NCI-H2227 (cell line): ENCODE measurements around the gene VPS26C.
"Not testable (repeated sequence)": the region's sequence is repeated elsewhere in the genome, so short reads cannot be mapped to it uniquely, and the experiment has no call there.

Experiments used
- DNase-seq: peaks from one replicate; lab custom pipeline; 2025; ENCODE audit not compliant: unreplicated experiment; lab: John Stamatoyannopoulos, UW

Gene VPS26C

DNA sequence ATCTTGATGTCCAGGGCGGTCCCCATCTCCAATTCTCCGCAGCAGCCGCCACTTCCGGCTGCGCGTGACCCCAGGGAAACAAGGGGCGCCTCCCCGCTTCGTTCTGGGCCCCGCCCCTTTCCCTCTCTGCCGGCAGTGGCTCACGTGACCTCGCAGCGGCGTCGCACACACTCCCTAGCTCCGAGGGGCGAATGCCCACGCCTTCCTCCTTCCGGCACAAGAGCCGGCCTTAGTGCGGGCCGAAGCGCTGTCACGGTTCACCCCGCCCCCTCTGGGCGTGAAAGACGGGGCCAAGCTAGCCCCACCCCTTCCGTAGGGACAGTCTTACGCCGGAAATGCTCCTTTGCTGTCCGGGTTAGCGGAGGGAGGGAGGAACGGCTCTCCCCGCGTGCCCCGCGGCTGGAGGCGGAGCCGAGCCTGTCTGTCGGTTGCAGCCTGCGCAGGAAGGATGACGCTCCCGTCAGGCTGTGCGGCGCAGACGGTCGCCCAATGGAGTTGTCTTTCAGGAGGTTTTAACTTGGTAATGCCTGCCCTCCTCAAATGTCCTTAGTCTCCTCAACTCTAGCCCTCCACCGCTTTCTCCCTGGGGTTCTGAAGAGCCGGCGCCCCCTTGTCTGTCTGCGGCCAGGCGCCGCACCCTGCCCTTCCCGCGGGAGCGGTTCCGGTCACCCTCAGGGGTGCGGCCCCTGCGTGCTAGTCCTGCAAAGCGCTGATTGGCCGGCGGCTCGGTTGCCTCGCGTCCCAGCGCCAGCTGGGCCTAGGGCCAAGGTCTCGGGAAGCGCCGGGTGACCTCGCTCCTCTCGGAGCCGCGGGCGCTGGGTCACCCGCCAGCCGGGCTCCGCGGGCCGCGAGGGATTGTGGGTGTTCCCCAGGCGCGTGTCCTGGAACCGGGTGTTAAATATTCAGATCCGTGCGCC is at the start of gene VPS26C:
TSS of gene VPS26C (minus strand) at position 66 of the 917 bp plus-strand sequence. CDS start at position 26, 40 bp downstream.
- DNase-seq, result peak; percentile 99

DNA sequence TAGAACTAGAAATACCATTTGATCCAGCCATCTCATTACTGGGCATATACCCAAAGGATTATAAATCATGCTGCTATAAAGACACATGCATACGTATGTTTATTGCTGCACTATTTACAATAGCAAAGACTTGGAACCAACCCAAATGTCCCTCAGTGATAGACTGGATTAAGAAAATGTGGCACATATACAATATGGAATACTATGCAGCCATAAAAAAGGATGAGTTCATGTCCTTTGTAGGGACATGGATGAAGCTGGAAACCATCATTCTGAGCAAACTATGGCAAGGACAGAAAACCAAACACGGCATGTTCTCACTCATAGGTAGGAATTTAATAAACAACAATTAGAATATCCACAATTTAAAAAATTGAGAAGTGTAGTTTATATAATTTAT is 48.9 kb upstream of the VPS26C start:
- DNase-seq, result not testable (repeated sequence)

DNA sequence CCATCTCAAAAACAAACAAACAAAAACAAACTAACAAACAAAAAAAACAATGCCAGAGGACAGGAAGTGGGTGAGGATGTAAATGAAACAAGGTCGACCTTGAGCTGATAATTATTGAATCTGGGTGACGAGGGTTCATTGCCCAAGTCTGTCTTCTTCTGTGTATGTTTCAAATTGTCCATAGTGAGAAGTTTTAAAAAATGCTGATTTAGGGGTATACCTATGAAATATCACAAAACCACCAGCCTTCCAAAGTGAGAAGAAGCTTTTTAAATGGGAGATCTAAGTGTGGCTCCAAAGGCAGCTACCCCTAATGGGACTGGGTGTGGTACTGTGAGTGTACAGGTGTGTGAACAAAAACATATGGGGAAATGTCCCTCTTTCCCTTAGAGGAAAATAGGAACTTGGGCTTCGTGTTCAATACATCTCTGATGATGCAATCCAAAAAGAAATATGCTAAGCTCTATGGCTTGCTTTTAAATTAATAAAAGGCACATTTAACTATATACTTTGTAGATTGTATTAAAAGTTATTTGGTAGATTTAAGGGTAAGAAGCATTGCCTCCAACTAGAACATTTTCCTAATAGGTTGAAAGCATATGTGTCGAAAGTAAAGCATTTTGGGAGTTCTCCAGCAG is 33.1 kb upstream of the VPS26C start:
- DNase-seq, result no peak

DNA sequence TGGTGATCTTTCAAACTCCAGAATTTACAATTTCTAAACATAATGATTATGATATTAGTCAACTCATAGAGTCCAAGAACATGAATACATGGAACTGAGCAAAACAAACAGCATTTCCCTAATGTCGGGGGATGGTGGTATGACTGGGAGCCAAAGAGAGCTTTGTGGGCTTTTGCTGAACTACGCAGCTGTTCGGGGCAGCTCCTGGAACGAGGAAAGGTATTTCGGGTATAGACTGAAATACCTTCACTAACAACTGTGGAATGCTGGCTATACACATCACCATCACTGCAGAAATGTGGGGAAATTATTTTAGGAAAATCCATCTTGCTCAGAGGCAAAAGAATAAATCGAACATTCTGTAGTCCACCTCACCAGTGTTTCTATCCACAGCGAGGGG is 30.2 kb upstream of the VPS26C start:
- no peak for DNase-seq

DNA sequence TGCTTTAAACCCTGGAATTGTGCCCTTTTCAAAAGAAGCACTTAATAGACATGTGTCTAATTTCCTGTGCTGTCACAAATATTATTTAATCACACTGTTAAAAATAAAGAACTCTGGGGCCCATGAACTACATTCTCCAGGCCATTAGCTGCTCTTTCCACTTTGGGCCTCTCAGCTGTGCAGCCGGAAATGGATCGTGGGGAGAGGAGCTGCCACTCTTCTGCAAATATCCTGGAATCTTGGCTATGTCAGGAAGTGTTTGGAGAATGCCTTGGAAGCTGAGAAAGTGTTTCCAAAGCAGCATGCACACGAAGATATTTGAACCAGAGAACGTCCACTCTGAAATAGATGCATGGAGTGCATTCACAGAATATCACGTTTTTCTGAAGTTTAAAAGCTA is 27.5 kb upstream of the VPS26C start:
- DNase-seq, result no peak

DNA sequence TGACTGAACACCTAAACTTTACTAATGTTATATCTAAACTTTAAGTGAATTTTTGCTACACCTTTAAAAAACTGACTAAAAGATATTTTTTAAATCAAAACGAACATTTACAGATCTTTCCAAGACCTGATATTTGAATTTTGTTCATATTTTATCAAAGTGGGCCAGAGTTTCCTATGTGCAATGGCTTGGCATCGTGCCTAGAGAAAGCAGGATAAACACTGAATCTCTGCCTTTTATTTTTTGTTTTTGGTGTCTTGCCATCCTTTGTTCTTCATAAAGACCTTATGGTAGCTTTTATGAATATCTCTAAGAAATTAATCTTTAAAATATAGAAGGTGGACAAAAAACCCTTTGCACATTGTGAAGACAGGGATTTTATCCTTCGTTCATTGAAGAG is 25.8 kb upstream of the VPS26C start:
- DNase-seq, result no peak

DNA sequence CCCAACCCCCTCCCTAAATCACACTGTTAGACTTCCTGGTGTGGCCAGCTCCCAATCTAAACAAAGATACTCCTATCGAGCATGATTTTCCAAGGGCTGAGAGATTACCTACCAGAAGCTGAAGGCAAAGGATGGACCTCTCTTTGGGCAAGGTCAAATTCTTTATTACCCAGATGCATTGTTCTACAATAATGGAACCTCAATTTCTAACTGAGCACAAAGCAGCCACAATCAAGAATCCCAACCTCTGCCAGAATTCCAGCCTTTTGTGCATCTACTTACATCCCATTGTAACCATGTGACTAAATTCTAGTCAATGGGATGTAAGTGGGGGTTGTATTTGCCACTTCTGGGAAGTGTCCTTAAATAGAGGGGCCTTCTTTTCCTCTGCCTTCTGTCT is 24.9 kb upstream of the VPS26C start:
- DNase-seq, result no peak

DNA sequence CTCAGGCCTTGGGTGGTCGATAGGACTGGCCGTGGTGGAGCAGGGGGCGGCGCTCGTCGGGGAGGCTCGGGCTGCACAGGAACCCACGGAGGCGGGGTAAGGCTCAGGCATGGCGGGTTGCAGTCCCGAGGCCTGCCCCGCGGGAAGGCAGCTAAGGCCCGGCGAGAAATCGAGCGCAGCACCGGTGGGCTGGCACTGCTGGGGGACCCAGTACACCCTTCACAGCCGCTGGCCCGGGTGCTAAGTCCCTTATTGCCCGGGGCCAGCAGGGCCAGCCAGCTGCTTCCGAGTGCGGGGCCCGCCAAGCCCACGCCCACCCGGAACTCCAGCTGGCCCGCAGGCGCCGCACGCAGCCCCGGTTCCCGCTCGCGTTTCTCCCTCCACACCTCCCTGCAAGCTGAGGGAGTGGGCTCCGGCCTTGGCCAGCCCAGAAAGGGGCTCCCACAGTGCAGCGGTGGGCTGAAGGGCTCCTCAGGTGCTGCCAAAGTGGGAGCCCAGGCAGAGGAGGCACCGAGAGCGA is 16.1 kb upstream of the VPS26C start:
- DNase-seq, result not testable (repeated sequence)

DNA sequence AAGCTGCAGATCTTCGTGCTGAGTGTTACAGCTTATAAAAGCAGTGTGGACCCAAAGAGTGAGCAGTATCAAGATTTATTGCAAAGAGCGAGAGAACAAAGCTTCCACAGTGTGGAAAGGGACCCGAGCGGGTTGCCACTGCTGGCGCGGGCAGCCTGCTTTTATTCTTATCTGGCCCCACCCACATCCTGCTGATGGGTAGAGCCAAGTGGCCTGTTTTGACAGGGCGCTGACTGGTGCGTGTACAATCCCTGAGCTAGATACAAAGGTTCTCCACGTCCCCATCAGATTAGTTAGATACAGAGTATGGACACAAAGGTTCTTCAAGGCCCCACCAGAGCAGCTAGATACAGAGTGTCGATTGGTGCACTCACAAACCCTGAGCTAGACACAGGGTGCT is 15.5 kb upstream of the VPS26C start:
- DNase-seq, result not testable (repeated sequence)

DNA sequence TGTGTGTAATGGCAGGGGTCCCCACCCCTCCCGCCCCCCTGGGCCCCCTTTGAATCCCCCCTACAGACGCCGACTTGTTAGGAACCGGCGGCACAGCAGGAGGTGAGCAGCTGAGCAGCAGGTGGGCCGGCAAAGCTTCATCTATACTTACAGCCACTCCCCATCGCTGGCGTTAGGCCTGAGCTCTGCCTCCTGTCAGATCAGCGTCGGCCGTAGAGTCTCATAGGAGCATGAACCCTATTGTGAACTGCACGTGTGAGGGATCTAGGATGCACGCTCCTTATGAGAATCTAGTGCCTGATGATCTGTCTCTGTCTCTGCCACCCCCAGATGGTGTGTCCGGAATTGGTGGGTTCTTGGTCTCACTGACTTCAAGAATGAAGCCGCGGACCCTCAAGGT is 14.9 kb upstream of the VPS26C start:
- peak; percentile 12 for DNase-seq

DNA sequence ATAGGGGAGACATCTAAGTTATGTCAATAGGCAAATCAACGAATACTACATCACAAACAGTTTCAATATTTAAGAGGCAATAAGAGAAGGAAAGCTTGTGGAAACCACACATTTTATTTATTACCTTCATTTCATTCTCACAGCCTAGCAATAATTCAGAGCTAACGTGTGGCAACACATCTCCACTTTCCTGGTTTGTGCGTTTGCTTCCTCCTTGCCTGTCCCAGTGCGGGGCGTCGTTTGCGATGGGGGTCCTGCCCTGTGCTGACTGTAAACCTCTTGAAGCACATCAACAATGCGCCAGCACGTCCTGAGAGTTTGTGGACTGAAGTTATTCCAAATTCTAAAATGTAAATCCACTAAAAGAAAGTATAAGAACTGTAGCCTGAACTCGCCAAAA is 14.4 kb upstream of the VPS26C start:
- DNase-seq, result no peak

DNA sequence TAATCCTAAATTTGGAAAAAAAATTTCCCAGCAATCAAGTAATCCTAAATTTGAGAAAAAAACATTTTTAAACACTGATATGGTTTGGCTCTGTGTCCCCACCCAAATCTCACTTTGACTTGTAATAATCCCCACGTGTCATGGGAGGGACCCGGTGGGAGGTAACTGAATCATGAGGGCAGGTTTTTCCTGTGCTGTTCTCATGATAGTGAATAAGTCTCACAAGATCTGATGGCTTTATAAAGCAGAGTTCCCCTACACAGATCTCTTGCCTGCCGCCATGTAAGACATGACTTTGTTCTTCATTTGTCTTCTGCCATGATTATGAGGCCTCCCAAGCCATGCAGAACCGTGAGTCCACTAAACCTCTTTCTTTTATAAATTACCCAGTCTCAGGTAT is 12.1 kb upstream of the VPS26C start:
- not testable (repeated sequence) for DNase-seq

DNA sequence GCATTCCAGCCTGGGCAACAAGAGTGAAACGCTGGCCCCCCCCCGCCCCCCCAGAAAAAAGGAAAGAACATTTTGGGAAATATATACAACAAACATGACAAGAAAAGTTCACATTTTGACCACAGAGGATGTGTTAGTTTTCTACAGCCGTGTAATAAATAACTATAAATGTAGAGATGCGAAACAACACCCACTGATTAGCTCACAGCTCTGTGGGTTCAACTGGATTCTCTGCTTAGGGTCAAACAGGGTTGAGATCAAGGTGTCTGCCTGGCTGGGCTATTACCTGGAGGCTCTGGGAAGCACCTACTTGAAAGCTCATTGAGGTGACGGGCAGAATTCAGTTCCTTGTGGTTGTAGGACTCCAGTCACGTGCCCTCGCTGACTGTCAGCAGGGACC is 11.1 kb upstream of the VPS26C start:
- no peak for DNase-seq

DNA sequence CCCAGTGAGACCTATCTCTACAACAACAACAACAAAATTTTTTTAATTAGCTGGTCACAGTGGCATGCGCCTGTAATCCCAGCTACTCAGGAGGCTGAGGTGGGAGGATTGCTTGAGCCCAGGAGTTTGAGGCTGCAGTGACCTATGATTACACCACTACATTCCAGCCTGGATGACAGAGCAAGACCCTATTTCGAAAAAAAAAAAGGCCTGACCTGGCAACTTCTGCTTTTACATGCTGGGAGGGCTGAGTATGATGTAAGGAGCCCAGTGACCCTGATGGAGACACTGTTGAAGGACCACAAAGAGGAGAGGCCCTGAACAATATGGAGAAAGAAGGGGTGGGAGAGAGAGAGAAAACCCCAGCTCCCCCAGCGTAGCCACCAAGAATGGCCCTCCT is 9.2 kb upstream of the VPS26C start:
- no peak for DNase-seq

DNA sequence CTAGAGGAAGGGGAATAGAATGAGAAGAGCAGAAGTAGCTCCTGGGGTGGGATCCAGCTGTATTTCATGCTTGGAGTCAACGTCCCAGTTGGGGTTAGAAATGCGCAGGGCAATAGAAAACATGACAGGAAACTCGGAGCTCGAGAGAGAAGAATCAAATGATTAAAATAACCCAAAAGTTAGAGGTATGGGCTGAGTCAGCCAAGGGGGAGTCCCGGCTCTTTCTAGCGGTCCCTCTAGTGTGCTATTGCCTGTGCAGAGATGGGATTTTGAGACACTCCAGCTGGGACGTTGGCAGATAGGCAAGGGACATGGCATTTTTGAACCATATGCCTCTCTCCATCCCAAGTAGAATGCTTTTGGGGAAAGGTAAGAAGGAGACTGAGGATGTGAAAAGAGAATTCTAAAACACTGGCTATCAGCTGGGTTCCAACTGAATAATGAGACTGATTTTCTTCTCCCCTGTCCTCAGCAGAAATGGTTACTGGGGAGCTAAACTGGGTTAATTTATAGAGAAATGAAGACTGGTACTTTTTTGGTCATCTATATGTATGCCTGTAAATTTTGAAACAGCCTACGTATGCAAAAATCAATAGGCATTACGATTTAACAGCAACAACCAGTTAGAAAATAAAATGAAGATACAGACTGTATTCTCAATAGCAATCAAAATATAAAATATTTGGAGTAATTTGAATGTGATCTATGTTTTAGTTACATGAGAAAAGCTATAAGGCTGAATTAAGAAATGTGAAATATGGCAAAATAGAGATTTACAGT is 7.0 kb upstream of the VPS26C start:
- DNase-seq, result no peak

DNA sequence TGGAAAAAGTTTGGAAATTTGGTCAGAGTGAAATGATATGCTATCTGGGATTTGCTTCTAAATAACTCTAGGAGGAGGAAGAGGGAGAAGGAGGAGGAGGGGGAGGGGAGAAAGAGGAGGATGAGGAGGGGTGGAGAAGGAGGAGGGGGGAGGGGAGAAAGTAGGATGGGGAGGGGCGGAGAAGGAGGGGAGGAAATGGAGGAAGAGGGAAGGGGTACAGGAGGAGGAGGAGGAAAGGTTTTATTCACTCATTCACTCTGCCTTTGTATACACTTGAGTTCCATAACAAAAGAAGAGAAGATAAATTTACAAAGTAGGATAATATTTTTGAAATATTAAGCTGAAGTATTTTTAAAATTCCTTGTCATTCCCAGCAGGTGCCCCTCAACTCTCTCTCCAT is 6.3 kb upstream of the VPS26C start:
- no peak for DNase-seq

DNA sequence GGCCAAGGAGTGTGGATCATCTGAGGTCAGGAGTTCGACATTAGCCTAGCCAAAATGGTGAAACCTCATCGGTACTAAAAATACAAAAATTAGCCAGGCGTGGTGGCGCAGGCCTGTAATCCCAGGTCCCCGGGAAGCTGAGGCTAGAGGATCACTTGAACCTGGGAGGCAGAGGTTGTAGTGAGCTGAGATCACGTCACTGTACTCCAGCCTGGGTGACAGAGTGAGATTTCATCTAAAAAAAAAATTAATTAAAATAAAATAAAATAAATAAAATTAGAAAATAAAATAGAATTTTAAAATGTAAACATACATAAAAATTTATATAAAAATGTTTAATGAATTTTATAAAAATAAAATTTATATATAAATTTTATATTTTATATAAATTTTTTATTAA is 5.8 kb upstream of the VPS26C start:
- no peak for DNase-seq

DNA sequence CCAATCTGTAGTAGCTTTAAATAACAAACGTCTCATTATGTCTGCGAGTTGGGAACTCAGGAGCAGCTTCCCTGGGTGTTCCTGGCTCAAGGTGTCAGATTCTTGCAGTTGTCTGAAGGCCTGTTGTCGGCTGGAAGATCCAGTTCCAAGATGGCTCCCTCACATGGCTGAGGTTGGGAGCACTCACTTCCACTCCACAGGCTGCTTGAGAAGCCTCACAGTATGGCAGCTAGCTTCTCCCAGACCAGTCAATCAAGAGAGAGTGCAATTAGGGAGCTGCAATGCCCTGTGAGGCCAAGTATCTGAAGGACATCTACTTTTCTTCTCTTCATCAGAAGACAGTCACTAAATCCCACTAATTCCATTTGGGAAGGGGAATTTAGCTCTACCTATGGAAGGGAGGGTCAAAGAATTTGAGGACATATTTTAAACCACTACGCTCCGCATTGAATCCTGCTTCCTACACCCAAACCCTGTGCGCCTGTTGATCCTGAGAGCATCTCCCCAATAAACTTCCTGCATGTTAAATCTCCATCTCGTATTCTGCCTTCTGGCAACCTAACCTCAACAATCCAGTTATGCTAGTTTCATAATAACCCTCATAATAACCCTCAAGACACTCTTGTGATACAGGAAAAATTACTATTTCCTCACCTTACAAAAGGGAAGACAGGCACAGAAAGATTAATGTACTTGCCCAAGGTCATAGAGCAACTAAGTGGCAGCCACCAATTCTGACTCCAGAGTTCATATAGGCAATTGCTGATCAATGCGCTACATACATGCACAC is 3.6 kb upstream of the VPS26C start:
- DNase-seq, result no peak

DNA sequence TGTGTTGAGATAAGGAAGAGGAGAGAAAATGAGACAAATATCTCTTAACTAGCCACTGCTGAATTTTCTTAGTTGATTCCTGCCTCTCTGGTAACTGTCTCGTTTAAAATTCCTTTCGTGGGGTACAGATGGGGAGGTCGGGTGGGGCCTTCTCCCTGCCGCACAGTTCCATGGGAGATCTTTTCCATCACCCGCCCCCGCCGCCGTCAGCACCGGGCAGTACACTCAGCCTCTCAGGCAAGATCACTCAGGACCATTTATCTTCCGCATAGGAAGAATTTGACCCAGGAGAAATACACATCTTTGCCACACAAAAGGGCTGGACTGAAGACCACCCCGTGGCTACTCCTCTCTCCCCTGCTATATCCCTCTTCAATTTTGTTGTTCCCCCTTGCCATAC is 2.3 kb upstream of the VPS26C start:
- DNase-seq, result no peak

DNA sequence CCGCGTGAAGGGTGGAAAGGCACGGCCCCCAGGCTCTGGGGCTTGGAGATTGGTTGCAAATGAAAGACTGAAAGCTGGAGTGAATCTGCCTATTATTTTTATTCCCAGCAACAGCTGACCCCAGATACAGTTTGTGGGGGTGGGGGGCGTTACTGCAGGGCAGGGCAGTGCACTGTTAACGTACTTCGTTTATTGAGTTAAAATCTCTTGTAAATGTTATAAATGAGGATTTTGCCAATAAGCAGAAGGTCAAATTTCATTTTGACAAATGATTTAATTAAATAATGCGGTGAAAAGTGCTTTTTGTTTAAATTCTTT is 1.0 kb upstream of the VPS26C start:
- DNase-seq, result no peak
